GM18526 (cell line): ENCODE data around the gene ARX.

ENCODE experiments used
- POLR2A ChIP-seq: IDR thresholded peaks from 3 replicates; pipeline ENCODE4 v1.6.1; 2011; ENCODE audit not compliant: insufficient read length; ENCODE audit errors: extremely low read depth

ARX gene

DNA sequence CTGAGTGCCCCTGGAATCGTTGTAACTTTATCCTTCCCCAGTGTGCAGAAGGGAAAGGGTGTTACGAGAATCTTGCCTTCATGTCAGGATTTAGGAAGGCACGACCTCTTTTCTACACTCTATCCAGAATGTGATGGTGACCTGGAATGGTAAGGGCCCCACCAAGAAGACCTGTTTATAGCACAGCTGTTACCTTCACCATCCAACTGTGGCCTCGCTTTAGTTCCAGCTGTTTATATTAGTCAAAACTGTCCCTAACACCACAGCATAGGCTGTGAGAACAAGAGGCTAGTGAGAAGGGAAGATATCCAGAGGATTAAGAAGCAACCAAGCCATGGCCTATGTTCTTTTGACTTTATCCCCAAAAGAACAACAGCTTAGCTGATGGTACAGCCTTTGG lies 28.0 kb downstream of the ARX start:
- no peak for TF ChIP-seq POLR2A

DNA sequence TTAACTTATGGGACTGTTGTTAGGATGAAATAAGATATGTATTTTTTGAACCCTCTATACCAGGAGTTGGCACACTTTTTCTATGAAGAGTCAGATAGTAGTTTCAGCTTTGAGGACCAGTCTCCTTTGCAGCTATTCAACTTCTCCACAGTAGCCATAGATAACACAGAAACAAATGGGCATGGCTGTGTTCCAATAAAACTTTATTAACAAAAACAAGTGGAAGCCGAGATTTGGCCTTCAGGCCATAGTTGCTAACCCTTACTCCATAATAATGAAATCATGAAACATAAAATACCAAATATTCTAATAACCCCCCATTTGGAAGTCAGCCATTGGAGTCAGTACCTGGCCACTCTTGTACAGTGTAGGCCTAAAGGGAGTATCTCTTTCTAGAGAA lies 30.6 kb downstream of the ARX start:
- TF ChIP-seq POLR2A, result no peak

DNA sequence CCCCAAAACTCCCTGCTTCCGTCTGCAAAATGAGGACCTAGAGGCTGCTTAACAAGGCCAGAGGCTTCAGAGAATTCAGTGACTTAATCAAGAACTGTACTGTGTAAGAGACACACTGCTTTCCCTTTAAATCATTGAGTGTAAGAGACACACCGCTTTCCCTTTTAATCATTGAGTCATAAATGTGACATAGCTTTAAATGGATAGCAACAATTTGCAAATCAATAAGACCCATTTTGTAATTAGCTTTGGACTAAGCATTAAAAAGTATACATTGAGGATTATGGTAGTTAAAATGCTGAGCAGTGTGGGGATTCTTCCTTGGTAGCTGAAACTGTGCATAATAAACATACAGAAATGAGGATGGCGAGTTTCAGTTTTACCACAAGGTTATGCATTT lies 31.8 kb downstream of the ARX start:
- TF ChIP-seq POLR2A, result no peak

DNA sequence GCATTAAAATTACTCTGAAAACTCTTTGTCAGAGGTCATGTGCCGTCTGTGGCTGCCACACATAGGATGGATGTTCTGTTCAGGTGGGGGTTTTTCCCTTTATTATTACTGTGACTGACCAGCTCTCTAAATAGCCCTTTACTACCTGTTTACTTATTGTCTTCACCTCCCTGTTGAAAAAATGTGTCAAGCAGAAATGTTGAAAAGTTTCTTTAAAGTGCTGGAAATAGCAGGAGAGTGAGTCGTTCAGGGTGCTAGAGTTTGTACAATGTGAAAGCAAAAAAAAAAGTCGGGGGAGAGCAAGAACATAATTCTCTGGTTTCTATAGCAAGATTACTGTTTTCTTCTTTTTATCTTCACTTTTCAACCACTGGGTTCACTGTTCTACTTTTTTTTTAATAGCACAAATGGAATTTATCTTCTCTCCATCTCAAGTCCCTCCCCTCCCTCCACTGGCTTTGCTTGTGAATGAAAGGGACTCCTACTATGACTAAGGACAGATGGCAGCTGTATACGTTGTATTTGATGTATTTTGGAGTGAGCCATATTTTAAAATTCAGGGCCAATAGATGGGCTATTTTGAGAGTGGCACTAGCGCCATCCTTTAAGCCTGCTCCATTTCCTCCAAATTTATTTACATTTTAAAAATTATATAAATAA lies 33.3 kb downstream of the ARX start:
- no peak for TF ChIP-seq POLR2A

DNA sequence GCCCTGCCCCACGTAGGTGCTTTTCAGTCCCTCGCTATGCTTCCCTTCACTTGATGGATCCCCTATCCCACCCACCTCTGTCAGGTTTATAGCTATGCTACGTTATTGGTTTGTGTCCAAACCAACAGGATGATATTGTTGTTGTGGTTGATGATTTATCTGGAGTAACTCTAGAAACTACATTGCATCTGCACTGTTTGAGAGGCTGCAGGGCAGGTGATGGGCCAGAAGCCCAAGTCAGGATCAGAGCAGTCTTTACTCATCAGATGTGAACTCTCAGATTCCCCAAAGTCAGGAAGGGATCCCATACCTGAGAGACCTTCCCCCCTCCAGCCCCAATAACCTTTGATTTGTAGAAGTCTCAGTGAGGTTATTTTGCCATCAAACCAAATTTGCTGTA lies 34.7 kb downstream of the ARX start:
- no peak for TF ChIP-seq POLR2A

DNA sequence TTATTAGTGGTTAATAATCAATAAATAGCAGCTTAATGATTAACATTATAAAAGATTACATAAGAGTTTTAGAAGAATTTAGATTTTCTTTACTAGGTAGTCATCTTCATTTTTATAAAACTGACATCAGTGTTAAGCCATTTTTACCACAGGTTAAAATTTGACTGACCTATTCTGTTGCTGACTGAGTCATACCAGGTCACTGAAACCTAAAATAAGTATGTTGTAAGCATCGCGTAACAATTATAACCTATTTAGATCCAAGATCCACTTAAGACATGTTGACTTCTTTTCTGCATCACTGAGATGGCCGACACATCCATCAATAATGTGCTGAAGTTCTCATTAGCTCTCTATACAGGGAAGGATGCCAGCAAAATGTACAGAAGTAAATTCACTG lies 36.7 kb downstream of the ARX start:
- no peak for TF ChIP-seq POLR2A

DNA sequence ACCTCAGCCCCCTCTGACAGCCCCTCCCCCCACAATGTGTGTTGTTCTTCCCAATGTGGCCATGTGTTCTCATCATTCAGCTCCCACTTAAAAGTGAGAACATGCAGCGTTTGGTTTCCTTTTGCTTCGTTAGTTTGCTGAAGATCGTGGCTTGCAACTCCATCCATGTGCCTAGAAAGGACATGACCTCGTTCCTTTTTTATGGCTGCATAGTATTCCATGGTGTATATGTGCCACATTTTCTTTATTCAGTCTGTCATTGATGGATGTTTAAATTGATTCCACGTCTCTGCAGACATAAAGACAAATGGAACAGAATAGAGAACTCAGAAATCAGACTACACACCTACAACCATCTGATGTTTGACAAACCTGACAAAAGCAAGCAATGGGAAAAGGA lies 46.0 kb downstream of the ARX start:
- no peak for TF ChIP-seq POLR2A

DNA sequence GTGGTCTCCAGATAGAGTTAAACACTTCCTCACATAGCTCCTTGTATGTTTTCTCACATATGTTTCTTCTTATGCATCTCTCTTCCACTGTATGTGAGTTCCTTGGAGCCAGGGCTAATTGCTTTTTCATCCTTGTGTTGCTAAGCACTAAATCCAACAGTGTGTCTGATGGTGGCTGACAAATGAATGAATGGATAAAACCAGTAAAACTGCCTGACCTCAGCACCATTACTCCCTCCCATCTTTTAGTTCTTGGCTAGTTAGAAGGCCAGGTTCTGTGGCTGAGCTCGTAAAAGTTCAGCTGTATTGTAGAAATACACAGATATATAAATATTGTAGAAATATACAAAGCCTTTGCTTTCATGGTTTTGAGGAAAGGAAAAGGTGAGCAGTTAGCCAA lies 50.4 kb downstream of the ARX start:
- TF ChIP-seq POLR2A, result no peak

DNA sequence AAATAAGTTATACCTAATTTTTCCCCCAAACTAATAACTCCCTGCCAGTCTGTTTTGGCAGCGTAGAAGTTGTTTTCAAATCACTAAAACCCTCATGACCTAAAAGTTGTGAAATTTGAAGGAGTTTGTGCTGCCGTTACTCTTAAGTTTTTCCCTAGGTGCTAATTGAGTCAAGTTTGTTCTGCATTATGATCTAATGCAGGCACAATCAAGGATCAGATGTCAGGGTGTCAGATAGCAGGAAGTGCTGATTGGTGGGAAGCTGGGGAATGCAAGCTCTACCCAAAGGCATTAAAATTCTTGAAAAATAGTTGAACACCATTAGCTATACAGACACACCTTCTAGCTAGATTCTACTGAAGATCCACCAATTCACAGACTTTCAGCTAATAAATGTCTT lies 51.9 kb downstream of the ARX start:
- TF ChIP-seq POLR2A, result no peak

DNA sequence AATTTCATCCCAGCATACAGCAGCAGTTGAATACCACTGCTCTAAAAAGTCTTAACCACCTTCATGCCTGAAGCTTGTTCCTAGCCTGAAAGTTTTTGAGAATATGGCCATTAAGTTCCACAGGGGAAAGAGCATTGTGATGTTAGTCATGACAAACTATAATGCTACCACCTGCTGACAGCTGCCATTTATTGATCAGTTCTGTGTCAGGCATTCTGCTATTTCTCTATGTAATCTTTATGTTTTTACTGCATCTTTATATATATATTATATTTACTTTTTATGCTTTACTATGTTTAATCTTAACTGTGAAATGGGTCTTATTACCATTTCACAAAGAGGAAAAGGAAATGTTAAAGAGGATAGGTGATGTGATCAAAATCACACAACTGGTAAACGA lies 54.0 kb downstream of the ARX start:
- no peak for TF ChIP-seq POLR2A

DNA sequence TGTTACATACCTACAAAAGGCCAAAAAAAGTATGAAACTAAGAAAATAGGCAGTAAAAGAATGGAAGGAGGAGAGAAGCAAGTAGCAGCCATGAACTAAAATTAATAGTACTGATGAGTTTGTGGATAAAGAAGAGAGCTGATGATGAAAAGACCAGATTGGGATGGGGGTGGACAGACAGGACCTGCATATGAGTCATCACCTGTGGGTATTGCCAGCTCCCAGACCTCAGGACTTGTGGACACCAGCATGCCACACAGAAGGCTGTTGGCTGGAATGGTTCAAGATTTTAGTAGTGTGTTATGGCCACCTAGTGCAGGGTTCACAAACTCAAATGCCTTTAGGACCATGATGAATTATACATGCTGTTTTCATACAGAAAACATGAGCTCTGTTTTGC lies 58.9 kb downstream of the ARX start:
- TF ChIP-seq POLR2A, result no peak

DNA sequence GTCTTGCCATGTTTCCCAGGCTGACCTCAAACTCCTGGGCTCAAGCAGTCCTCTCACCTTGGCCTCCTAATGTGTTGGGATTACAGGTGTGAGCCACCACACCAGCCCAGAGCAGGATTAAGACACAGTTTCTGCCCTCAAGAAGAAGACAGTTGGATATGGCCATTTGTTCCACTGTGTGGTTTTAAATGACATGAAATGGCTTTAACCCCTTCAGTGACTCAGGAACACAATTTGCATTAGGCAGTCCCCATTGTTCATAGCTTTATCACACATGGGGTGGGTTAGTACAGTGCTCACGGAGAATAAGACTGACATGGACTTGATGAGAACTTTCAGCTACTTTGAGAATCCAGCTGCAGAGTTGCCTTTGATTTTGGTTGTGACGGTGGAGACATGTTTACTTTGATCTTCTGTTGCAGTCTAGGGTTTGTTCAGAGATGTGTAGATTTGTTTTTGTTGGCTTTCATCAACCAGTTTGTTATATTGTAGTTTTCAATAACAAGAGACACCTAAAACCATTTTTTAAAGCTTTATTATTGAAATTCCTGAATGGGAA lies 60.3 kb downstream of the ARX start:
- TF ChIP-seq POLR2A, result no peak

DNA sequence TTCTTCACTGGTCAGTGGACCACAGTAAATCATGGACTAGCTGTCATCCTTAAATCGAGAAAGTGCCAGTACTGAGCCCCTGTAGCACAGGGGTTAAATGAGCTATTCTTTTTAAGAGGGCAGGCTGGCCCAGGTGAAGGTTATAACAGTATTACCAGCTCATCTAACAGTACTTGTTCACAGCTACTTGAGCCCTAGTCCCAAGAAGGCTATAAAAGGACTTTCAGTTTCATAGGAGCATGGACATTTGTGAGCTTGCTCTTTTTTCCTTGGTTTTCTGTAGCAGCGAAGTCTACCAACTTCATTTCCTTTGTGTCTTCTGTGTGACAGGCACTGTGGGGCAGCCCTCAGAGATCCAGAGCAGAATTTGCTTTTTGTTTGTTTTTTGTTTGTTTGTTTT lies 61.0 kb downstream of the ARX start:
- TF ChIP-seq POLR2A, result no peak
